OCI-LY7 (cell line): ENCODE results near the gene KDM2A.

Experiments used
- CTCF ChIP-seq: fragments of 200-600 bp; sonication (generic); conservative IDR thresholded peaks from 2 replicates; pipeline ENCODE4 v1.5.1; 2014; ENCODE audit warnings: mild to moderate bottlenecking, antibody characterized with exemption, low read length, moderate library complexity, mixed read lengths
- EZH2phosphoT487 ChIP-seq: fragments of 200-600 bp; sonication (generic); IDR thresholded peaks from 2 replicates; pipeline ENCODE4 v1.6.1; 2018; ENCODE audit warnings: low read depth, borderline replicate concordance, mild to moderate bottlenecking, mixed run types, antibody characterized with exemption, low read length, moderate library complexity, mixed read lengths

GRCh38 chr11:67117672-67118180 is 1.3 kb upstream of the KDM2A start:
- TF ChIP-seq CTCF: no peak
- no peak for TF ChIP-seq EZH2phosphoT487
